ENCODE measurements around the gene BEX2.

The BEX2 gene

GRCh38 chrX:103344606-103345005 is 33.8 kb upstream of the BEX2 start (continued):
- TF ChIP-seq TSHZ2 (CRISPR knock-in tag; IDR thresholded peaks at IDR 0.05) (no peak), ARNTL (CRISPR knock-in tag; IDR thresholded peaks at IDR 0.05; ENCODE audit: borderline replicate concordance, low read depth) (no peak), ZNF8 (CRISPR knock-in tag; IDR thresholded peaks at IDR 0.05) (no peak)

- peak; percentile 82 for ATAC-seq
Measured at GRCh38 chrX:103343105-103343504, 32.3 kb upstream of the BEX2 start.

More at GRCh38 chrX:103343105-103343504, 32.3 kb upstream of the BEX2 start:
- TF ChIP-seq SNAI2 (CRISPR knock-in tag; IDR thresholded peaks at IDR 0.05) (no peak), POU6F1 (CRISPR knock-in tag; IDR thresholded peaks at IDR 0.05; ENCODE audit: borderline replicate concordance, low read depth) (no peak), ZC3H10 (CRISPR knock-in tag; IDR thresholded peaks at IDR 0.05) (no peak), ARNTL (CRISPR knock-in tag; IDR thresholded peaks at IDR 0.05; ENCODE audit: borderline replicate concordance, low read depth) (no peak), ZNF8 (CRISPR knock-in tag; IDR thresholded peaks at IDR 0.05) (no peak), CSDC2 (CRISPR knock-in tag; IDR thresholded peaks at IDR 0.05) (no peak), TOX (CRISPR knock-in tag; IDR thresholded peaks at IDR 0.05; ENCODE audit: borderline replicate concordance) (no peak), CSRNP3 (CRISPR knock-in tag; IDR thresholded peaks at IDR 0.05) (no peak), GLIS3 (CRISPR knock-in tag; IDR thresholded peaks at IDR 0.05) (no peak), ISL1 (CRISPR knock-in tag; IDR thresholded peaks at IDR 0.05) (no peak), PATZ1 (CRISPR knock-in tag; IDR thresholded peaks at IDR 0.05; ENCODE audit: borderline replicate concordance) (no peak), CREB5 (CRISPR knock-in tag; IDR thresholded peaks at IDR 0.05; ENCODE audit: low read depth) (no peak), ZNF565 (CRISPR knock-in tag; conservative IDR thresholded peaks at IDR 0.05; ENCODE audit: low read depth) (no peak), TSHZ2 (CRISPR knock-in tag; IDR thresholded peaks at IDR 0.05) (no peak), RARB (CRISPR knock-in tag; IDR thresholded peaks at IDR 0.05) (no peak), ZFP30 (CRISPR knock-in tag; IDR thresholded peaks at IDR 0.05) (no peak), TCF4 (CRISPR knock-in tag; IDR thresholded peaks at IDR 0.05; ENCODE audit: borderline replicate concordance) (no peak), PPARA (CRISPR knock-in tag; IDR thresholded peaks at IDR 0.05; ENCODE audit: borderline replicate concordance) (no peak), ESRRG (CRISPR knock-in tag; IDR thresholded peaks at IDR 0.05) (no peak)
